ENCODE results near the gene MFAP3L.
"Not testable (repeated sequence)": the region's sequence is repeated elsewhere in the genome, so short reads cannot be mapped to it uniquely, and the experiment has no call there.

Gene MFAP3L

DNA sequence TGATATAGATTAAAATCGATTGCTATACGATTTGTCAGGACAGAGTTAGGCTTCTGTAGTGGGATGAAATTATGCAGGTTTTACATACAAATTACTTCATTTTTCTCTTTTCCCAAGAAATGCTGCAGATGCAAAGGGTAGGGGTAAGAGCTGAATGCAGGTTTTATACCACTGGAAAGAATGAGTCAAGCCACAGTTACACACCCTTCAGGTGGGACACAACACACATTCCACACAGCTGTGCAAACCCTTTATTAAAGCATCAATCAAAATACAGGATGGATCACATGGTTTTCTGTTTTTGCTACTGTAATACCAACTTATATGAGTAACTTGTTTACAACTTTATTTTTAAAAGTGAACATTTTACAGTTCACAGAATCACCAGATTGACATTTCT lies 39.8 kb downstream of the MFAP3L start:
- no peak for DNase-seq

DNA sequence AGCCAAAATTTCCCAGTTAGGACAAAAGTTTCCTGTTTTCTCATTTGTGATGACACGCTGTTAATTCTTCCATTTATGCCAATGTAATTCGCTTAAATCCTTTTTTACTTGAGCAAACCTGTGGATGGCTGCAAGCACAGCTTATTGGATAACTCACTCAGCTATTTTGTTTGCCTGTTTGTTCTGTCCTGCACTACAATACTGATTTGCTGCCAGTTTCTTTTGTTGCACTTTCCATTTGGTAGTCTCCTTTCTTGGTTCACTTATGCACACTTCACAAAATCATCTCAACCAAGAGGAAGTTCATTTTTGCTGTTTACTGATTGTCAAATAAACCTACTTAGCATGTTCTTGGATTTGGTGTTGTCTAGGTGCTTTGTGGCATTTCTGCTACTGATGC lies 40.3 kb downstream of the MFAP3L start:
- no peak for DNase-seq

DNA sequence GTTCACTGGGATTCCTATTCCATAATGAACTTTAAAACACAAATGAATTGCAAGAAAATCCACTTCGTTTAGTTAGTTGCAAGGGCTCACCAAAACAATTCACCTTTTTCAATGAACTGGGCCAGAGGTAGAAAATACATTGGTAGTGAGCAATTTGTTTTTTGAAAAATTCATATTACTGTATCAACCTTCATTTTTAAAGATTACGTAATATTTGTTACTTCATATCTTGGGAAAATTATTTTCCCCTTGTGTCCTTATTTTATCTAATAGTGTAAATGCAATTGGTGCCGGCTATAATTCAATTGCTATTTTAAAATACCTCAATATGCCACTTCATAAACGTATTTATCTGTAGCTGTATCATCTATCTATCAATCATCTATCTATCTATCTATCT lies 41.5 kb downstream of the MFAP3L start:
- no peak for DNase-seq

DNA sequence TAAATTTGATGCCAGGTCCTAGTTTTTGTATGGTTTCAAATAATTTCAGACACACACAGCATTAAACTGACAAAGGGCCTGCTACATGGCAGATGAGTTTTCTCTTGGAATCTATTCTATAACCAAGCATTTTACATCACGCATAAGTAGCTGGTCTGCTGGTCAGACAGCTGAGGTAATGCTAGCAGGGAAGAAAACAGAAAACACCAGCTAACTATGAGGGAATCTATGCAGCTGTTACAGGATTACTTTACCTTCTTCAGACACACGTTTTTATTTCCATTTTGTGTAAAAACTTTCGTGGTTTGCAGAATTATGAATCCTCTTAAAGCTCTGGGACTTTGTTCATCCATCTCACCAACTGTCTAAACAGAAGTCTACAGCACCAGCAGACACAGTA lies 42.0 kb downstream of the MFAP3L start:
- DNase-seq, result no peak

DNA sequence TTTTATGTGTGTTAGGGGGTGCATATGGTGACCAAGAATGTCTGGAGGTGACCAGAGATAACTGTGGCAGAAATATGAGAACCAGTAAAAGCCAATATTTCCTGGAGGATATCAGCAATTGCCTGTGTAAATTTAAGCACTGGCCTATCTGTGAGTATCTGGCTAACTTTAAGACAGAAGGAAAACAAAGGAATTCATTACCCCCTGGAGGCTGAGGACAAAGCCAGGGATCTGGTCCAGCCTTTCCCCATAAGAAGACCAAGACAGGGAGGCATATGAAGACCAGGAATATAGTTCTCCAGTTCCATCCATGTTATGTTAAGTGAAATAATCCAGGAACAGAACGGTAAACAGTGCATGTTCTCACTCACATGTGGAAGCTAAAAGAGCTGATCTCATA lies 49.2 kb downstream of the MFAP3L start:
- DNase-seq, result no peak

DNA sequence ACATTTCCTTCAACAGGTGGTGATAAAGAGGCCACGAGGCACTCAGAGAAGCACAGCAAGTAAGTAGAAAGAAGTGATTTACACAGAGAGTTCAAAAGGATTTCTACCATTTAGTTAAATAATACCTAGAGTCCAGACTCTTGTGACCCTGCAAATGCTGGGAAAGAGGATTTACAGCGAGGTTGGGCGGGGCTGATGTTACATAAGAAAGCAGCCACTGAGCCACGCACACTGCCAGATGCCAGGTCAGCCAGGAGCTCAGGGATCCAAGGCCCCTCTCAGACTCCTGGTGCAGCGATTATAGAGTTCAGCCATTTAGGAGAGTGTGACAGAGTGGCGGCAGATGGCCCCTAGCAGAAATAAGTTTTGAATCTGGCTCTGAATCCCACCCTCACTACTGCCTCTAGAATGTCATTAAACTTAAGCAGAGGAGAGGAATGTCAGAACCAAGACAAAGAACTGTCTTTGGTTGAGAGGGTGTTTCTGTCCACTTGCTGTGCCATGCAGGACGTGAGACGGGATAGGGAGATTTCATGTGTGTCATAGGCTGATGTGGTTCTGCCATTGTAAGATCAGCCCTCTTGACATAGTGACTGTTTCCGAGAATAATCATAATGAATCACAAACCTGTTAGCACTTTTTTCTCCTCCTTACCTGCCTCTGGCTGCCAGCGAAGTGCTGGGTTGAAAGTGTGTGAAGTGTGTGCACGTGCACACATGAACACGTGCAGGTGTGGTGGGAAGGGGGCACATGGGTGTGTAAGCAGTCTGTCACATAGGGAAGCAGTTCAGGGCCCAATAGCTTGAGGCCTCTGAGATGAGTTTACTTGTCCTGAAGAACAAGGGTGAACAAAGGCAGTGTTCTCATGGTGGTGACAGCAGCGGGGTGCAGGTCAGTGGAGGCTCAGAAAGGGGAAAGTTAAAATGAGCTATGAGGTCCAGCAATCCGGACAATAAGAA lies 50.1 kb downstream of the MFAP3L start:
- DNase-seq, result no peak

DNA sequence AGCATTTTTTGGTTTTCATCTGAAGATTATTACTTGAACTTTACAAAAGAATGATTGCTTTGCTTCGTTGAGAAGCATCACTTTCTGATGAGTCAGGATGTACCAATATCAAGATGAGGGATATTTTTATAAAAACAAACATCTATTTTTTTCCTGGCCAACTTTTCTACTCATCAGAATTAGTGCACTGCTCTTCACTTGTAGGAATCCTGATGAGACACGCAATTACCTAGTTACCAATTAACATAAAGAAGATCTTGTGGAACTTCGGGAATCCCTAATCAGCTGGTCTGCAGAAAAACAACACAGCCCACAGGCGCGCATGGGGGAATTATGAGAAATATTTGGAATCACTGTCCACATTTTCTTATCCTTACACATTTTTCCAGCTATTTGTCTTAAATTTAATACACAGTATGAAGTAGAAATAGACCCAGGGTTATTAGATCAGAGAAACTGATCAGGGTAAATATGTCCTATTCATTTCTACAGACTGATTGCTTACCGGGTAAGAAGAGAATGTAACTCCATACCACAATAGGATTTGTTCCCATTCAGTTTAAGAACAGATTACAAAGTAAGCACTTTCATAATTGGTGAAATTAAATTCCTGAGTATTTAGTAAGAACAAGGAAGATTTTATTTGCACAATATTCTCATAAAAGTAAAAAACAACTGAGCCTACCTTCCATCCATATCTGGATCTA lies 50.9 kb downstream of the MFAP3L start:
- DNase-seq, result no peak

DNA sequence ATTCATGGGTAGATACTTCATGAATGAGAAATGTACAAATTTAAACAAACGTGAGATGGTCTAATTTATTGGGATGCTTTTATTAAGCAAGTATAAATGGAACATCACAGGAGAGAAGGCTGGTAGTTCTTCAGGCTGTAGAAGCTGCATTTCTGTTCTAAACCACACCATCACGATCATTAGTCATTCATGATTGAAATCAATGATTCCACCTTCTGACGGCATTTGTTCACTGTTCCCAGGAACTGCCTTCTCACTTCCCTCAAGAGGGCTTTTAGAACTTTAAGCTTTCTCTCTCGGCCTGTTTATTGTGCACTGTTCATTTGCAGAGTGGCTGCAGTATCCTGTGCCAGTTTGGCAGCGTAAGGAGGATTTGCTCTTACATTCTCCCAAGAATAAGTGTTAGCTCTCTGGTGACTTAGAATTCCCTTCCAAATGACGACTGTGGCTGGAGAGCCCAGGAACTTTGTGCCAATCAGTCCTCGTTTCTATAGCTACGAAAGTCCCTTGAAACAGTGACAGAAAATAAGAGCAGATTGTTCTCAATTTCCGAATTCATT lies 54.7 kb downstream of the MFAP3L start:
- DNase-seq, result no peak

DNA sequence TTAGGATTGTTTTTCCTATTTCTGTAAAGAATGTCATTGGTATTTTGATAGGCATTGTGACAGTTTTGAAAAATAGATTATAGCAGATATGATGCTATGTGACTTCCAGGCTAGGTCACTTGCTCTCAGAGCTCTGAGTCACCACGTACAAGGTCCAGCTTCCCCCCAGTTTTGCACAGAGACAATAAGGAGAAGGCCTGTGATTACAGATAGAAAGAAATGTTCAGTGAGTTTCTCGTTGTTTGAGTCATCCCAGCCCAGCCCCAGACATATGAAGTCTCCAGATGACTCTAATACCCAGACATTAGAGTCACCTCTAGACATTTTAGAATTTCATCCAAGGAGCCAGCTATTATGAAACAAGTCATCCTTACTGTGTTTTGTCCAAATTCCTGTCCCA lies 57.2 kb downstream of the MFAP3L start:
- no peak for DNase-seq

DNA sequence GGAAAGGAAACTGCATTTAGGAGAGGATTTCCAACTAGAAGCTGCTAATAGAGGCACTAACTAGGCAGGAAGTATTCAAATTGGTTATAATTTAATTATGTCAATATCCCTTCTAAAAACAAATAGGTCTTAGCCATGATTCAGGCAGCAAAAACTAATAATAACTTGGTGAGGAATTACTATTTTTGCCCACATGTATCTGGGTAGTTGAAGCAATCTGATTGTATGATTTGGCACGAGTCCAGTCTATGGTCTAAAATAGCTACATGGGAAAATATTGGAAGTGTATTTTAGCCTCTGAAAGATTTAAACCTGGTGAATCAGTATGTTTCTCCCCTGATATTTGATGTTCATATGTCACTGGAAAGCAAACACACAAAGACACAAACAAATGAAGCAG lies 62.2 kb downstream of the MFAP3L start:
- no peak for DNase-seq

DNA sequence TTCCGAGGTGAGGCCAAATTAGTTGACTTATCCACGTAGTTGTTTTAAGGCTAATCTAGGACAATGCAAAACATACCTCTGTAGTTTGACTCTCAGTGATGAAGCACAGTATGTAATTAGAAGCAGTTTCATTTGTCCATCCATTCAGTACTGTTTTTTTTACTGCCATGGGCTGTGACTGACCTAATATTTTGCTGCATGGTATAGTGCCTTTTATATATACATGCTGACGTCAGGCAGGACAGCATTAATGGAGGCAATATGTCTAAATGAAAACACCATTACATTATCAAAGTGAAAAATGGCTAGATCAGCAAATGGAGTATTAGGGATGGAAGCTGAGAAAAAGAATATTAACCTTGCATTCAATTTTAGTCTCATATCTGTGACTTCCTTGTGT lies 66.9 kb downstream of the MFAP3L start:
- no peak for DNase-seq

DNA sequence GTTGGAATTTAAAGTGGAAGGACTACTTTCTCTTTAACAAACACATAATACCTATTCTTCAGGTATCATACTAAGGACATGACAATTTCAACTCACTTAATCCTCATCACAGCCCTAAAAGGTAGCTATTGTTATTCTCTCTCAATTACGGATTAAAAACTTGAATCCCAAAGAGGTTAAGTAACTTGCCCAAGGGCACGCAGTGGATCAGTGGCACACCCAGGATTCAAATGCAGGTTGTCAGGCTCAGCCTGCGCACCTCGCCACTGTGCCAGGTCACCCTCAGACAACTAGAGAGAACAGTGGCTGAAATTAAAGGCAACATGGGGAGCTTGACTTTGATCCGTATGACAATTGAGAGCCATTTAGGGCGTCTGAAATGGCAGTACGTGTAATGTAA lies 67.6 kb downstream of the MFAP3L start:
- no peak for DNase-seq

DNA sequence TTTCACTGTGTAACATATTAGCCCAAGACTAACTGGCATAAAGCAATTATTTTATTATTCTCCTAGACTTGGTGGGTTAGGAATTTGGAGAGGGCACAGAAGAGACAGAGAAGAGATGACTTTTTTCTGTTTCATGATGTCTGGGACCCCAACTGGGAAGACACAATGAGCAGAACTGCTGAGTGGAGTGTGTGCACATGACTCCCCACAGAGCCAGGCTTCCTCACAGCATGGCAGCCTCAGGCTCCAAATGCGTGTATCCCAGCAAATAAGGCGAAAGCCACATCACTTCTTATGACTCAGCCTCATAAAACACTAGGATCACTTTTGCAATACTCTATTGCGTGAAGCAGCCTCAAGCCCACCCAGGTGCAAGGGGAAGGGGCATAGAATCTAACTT lies 68.4 kb downstream of the MFAP3L start:
- no peak for DNase-seq

DNA sequence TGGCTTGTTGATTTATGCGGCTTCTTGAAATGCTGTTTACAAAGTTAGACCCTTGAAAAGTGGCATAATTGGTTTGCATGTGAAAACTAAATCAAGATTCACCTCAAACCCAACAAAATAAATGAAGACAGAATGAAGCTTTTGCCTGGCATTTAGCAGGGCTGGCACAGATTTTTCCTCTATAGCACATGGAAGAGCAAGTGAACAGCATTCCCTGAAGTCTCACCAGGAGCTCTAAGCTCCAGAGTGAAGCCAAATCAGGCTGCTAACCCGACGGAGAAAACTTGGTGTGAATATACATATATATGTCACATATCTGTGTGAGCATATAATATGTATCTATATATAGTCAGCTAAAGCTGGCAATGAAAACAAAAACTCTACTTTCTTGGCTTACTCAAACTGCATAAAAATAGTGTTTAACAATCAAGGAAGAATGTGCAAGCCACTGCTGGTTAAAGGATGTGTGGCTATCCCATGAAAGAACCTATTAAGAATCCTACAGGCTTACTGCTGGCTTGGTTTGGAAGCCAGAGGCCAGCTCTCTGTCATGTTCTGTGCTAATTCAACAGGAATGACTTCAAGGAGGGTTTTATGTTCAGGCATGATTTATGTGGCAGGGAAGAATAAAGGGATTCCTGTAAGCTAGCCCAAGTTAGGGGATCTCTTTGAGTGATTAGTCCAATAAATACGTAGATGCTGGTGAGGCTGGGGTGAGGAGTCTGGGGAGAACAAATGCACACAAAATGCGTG lies 69.9 kb downstream of the MFAP3L start:
- no peak for DNase-seq

DNA sequence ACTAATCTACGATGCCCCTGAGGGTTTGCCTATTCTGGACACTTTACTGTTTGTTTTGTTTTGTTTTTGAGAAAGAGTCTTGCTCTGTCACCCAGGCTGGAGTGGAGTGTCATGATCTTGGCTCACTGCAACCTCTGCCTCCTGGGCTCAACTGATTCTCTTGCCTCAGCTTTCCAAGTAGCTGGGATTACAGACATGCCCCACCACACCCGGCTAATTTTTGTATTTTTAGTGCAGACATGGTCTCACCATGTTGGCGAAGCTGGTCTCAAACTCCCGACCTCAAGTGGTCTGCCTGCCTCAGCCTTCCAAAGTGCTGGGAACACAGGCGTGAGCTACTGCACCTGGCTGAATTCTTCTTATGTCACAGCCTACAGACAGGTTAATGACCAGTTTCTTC lies 70.7 kb downstream of the MFAP3L start:
- DNase-seq, result no peak

DNA sequence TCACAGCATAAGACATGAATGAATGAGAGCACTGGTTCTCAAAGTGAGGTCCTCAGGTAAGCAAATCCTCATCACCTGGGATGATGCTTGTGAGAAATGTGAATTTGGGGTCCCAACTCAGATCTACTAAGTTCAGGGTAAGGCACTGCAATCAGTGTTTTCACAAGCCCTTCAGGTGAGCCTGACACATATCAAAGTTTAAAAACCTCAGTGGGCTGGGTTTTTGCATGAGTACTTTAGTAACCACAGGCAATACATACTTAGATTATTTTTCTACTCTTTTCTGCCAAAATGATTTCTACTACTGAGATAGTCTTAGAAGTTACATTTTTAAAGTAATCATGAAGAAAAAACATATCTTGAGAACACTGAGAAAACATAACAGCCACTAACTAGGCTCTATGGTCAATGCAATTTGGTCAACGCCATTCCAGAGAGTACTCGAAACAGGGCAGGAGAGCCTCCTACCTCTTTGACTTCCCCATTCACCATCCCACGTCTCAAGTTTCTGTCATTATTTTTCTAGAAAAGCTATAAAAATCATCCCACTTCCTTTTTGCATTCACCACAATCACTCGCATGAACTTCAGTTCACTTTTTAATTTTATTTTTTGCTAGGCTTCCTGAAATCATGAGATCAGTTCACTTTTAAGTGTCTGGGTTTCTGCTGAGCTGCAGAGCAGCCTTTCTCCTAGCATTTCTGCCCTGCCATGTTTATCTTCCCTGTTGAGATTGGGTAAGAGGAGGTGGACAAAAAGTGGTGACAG lies 73.8 kb downstream of the MFAP3L start:
- no peak for DNase-seq

DNA sequence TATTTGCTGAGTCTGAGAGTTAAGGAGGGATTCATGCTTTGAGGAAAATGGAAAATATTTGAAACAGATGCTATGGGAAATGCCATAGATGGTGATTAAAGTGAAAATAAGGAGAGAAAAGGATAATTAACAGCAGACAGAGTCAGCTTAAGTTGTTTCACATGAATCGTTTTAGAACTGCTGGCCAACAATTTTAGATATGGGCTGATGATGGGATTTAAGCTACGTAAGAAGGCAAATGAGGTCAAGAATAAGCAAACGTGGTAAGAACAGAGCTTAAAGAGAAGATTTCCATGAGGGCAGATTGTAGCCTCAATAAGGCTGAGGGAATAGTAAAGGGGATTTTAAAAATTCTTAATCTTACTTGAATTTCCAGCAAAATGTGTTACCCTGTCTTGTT lies 77.9 kb downstream of the MFAP3L start:
- no peak for DNase-seq

DNA sequence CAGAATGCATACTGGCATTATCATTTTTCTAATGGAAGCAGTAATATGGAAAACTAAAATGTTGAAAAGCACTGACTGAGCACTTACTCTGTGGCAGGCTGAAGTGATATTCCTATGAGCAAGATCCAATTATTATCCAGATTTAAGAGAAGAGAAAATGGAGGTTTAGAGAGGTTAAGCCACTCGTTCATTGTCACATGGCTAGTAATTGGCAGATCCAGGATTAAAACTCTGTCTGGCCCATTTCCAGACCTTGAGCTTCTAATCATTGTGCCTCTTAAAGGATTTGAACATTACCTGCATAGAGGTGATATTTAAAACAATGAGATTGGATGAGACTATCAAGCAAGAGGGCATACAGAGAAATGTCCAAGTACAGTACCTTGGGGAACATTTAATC lies 80.6 kb downstream of the MFAP3L start:
- DNase-seq, result no peak

DNA sequence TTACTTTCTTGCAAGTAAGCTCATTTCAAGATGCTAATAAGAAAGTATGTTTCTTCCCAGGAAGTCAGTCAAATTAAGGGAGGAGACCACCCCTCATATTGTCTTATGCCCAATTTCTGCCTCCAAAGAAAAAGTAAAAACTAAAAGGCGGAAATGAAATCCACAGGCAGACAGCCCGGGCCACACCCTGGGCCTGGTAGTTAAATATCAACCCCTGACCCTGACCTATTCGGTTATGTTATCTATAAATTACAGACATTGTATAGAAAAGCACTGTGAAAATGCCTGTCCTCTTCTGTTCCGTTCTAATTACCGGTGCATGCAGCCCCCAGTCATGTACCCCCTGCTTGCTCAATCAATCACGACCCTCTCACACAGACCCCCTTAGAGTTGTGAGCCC lies 82.6 kb downstream of the MFAP3L start:
- not testable (repeated sequence) for DNase-seq

DNA sequence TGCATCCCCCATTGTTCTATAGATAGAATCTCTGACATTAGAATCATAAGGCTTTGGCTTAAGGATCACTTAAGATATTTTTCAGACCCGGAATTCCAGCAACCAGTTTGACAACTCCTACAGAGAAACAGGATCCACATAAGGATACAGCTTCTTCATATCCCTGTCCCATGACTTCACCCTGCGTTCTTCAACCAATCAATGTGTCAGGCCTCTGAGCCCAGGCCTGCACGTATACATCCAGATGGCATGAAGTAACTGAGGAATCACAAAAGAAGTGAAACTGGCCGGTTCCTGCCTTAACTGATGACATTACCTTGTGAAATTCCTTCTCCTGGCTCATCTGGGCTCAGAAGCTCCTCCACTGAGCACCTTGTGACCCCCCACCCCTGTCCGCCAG lies 85.1 kb downstream of the MFAP3L start:
- DNase-seq, result no peak

DNA sequence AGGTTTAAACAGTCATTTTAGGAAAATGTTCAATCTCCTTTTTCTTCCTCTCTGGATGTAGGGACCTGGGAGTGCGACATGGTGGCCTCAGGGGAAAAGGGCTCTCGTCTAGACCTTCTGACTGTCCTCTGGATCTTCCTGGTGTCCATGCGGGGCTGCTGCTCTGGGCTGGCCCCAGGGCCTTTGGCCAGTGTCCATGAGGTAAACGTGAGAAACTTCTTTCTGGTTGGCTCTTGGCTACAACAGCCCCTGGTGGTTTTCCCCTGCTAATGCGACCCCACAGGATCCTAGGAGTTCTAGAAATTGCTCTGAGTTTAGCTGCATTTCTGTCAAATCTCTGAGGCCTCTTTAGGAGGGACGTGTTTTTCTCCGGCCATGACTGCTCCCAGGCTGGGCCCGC lies 85.7 kb downstream of the MFAP3L start:
- no peak for DNase-seq
